Activated CD4-positive, alpha-beta T cell treated with anti-CD3 and anti-CD28 coated beads, Interleukin-10, Interleukin-2, amounts not matched to agents 100 ng/mL and 50 ng/mL, durations not matched to agents 16 hours and 8 hours (primary cell): ENCODE data around the gene AVP.
A peak's percentile ranks its signal among the peaks of the same experiment; 100 is the strongest.
"Not testable (repeated sequence)": the region's sequence is repeated elsewhere in the genome, so short reads cannot be mapped to it uniquely, and the experiment has no call there.

Source experiments
- DNase-seq: peaks from one replicate; pipeline ENCODE4 v3.0.0-alpha.2; 2020

The AVP gene, protein sequence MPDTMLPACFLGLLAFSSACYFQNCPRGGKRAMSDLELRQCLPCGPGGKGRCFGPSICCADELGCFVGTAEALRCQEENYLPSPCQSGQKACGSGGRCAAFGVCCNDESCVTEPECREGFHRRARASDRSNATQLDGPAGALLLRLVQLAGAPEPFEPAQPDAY

DNA sequence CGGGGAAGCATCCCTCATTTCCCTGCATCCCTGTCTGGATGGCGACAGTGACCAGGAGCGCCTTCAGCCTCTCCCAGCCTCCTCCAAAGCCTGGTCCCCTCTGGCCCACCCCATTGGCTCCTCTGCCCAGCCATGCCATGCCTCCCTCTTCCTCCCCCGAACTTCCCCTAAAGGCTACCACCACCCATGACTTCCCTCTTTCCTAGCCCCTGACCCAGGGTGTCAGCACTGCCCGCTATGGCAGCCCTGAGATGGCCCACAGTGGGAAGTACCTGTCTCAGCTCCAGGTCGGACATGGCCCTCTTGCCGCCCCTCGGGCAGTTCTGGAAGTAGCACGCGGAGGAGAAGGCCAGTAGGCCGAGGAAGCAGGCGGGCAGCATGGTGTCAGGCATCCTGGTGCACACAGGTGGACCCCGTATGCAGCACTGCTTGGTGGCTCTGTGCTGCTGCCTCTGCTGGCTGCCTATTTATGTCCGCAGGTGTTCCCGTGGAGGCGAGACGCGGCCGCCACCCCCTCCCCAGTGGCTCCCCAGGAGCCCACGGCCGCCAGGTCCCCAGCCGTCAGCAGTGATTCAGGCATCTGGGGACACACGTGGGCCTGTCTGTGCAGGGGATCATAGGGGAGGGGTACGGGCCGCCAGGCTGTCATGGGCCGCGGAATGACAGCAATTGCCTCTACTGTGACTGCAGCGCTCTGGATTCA lies at the start of gene AVP:
TSS of gene AVP (minus strand) at position 442 of the 703 bp plus-strand sequence. CDS start at position 392, 50 bp downstream.
- no peak for DNase-seq

DNA sequence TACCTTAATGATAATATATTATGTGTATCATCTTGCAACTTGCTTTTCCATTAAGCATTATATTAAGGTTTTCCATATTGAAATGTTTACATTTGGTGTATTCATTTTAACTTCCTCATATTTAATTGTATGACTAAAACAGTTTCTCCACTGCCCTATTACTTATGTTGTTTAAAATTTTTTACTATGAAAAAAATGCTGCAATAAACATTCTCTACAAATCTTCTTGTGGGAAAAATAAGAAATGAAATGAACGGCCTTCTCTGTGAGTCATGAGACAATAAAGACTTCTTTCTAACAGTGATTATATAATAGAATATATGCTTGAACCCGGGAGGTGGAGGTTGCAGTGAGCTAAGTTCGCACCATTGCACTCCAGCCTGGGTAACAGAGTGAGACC lies 49.6 kb upstream of the AVP start:
- no peak for DNase-seq

DNA sequence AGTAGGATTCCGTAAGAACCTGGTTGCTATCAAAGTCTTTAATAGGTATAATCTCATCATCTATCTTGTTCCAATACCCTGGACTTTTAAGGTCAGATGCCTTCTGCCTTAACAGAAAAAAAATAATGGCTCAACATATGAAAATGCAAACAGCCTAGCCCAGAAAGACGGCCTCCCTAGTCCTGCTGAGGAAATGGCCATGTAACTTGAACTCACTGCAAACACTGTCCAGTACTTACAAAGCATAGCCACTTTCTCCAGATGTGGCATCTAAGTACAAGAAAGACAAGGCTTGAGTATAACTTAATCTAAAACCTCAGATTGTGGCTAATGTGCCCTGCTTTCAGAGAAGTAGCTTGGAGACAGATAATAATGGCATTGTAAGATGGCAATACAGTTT lies 48.6 kb upstream of the AVP start:
- no peak for DNase-seq

DNA sequence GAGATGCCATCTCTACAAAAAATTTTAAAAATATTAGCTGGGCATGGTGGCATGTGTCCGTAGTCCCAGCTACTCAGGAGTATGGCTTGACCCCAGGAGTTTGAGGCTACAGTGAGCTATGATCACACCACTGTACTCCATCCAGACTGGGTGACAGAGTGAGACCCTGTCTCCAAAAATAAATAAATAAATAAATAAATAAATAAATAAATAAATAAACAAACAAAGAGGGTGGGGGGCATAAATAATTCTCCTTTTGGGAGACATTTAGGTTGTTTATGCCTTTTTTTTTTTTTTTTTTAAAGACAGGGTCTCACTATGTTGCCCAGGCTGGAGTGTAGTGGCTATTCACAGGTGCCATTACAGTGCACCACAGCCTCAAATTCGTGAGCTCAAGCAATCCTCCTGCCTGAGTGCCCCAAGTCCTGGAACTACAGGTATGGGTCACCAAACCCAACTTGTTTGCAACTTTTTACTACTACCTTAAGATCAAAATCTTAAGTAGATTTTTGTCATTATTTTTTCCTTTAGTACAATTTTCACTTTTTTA lies 45.6 kb upstream of the AVP start:
- no peak for DNase-seq

DNA sequence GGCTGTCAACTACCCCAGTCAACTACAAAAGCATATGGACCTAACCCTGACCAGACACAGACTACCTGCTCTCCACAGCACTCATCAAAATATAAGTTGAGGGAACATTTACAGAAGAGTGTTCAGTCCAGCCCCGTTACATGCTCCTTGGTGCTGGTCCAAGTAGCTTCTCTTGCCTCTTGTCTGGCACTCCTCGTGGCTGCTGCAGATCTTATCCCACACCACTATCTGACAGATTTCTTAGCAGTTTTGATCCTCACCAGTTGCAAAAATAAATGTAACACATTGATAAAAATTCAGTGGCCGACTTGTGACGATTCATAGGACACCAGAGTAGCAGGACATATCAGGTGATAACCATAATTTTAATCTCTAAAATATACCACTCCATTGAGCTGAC lies 44.6 kb upstream of the AVP start:
- no peak for DNase-seq

DNA sequence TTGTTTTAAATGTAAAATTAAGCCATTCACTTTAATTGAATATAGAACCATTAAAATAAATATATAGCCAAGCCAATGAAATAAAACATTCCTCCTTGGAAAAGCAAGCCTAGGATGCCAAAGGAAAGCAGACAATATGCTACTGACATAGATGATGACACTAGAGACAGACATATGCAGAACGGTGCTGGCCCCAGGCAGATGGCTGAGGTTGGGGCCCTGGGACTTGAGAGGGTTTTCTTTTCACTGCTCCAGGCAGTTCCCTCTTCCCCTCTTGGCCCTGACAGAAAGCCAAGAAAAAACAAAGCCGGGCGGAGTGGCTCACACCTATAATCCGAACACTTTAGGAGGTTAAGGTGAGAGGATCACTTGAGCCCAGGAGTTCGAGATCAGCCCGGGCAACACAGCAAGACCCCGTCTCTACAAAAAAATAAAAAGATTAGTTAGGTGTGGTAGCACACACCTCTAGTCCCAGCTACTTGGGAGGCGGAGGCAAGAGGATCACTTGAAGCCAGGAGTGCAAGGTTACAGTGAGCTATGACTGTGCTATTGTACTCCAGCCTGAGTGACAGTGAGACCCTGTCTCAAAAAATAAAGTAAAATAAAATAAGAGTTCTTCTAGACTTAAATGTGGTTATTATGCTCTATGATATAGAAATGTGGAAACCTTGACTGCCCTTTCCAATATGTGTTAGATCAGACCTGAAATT lies 43.9 kb upstream of the AVP start:
- DNase-seq, result no peak

DNA sequence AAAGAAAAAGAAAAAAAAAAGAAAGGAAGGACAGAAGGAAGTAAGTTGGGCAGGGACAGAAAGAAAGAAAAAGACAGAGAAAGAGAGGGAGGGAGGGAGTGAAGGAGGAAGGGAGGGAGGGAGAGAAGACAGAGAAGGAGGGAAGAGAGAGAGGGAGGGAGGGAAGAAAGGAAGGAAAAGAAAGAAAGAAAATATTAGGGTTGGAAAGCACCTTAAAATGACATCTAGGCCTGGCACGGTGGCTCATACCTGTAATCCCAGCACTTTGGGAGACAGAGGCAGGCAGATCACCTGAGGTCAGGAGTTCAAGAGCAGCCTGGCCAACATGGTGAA lies 42.0 kb upstream of the AVP start:
- DNase-seq, result no peak

GRCh38 chr20:3125776-3126526 lies 41.4 kb upstream of the AVP start:
- not testable (repeated sequence) for DNase-seq

GRCh38 chr20:3124773-3125560 lies 40.4 kb upstream of the AVP start:
- DNase-seq, result not testable (repeated sequence)

DNA sequence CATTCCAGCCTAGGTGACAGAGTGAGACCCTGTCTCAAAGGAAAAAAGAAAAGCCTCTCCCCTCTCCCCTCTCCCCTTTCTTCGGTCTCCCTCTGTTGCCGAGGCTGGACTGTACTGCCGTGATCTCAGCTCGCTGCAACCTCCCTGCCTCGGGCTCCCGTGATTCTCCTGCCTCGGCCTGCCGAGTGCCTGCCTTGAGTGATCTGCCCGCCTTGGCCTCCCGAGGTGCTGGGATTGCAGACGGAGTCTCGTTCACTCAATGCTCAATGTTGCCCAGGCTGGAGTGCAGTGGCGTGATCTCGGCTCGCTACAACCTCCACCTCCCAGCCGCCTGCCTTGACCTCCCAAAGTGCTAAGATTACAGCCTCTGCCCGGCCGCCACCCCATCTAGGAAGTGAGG lies 39.6 kb upstream of the AVP start:
- DNase-seq, result not testable (repeated sequence)

DNA sequence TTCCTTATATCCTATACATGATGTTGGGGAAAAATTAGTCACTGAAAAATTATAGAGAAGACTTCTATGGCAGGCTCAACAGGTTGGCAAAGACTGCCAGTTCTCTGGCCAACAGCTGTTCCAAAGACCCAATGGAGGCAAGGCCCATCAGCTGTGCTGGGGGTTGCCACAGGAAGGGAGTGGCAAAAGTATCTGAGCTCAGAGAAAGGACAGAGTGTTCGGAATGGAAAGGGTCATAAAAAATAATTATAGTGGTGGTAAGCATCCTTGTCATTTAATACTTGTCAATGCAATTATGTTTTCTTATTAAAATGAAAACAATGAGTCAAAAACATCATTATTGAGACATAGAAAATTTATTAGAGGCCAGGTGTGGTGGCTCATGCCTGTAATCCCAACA lies 39.0 kb upstream of the AVP start:
- DNase-seq, result no peak

- no peak for DNase-seq
These were observed 37.6 kb upstream of the AVP start for GRCh38 chr20:3121955-3122610.

- DNase-seq, result no peak
These were observed 36.9 kb upstream of the AVP start for GRCh38 chr20:3121271-3121911.

- no peak for DNase-seq
These were observed 34.5 kb upstream of the AVP start for GRCh38 chr20:3119044-3119443.

- peak; percentile 48 for DNase-seq
These were observed 33.4 kb upstream of the AVP start for GRCh38 chr20:3117839-3118379.

- no peak for DNase-seq
These were observed 31.8 kb upstream of the AVP start for GRCh38 chr20:3116341-3116740.

DNA sequence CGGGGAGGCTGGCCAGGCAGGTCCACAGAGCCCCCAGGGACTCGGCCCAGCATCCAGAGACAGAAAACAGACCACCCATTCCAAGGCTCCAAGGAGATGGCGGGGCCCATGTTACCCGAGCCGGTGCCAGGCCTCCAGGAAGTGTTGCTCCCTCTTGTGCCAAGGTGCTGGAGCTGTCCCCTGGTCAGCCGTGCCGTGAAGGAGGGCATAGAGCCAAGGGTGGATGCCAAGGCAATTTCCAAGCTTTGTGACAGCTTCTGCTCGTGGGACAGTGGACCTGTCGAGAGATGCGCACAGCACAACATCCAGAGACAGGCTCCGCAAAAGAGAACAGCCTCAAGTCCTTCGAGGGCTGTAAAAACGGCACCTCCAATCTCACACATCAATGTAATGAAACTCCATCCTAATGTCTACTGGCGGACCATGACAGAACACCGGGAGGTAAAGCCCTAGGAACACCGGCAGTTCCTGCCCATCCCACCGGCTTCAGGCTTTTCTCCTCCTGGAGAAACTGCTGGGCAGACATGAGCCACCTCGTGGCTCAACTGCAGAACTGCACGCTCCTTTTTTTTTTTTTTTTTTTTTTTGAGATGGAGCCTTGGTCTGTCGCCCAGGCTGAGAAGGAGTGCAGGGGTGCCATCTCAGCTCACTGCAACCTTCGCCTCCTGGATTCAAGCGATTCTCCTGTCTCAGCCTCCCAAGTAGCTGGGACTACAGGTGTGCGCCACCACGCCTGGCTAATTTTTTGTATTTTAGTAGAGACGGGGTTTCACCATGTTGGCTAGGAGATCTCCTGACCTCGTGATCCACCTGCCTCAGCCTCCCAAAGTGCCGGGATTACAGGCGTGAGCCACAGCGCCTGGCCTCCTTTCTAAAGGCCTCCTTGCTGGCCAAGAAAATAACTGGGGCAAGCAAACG lies 30.9 kb upstream of the AVP start:
- DNase-seq, result peak; percentile 21

DNA sequence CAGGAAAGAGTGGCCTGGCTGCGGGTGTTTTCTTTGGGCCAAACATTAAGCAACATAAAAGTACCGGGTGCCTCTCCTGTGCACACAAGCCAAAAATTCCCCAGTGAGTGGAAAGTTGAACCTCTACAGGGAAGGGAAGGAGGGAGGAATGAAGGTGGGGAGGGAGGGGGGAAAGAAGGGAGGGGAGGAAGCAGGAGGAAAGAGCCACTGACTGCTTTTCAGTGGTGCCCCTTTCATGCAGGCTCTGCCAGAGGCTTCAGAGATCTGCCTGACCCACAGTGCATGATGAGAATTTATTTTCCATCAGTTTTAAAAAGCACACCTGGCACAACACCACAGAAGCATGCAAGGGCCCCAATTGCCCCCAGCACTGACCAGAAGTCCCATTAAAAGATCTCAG lies 27.5 kb upstream of the AVP start:
- DNase-seq, result no peak

- DNase-seq, result no peak
These were observed 27.0 kb upstream of the AVP start for GRCh38 chr20:3111507-3111906.
